ENCODE results near the gene KCTD12.

- TF ChIP-seq CTCF (IDR thresholded peaks at IDR 0.05) = no peak
- no peak for TF ChIP-seq POLR2AphosphoS5 (IDR thresholded peaks at IDR 0.05; ENCODE audit: insufficient read depth in 1 of 2, low read depth in 1 of 2)
Observed at GRCh38 chr13:76853481-76853880, 32.7 kb downstream of the KCTD12 start.

Measured in vagina (tissue), 2 donors.